Glutamatergic neuron (in vitro differentiated cells): Measurements from ENCODE around the gene HOXD12. TPM values are rescaled to one million over a fixed set of nuclear protein-coding genes. Genes with fewer than 3 reads are reported as not detected.

Experiments
- DNase-seq: peaks from one replicate; pipeline ENCODE4 v3.0.0; 2022
- H3K27ac Mint-ChIP-seq: one replicate; pipeline ENCODE4 v1.8.0; 2020; ENCODE audit warnings: mild to moderate bottlenecking, mixed read lengths, inconsistent platforms; ENCODE audit not compliant: unreplicated experiment
- H3K27me3 Mint-ChIP-seq: one replicate; pipeline ENCODE4 v1.8.0; 2020; ENCODE audit warnings: mild to moderate bottlenecking, moderate library complexity, mixed read lengths, inconsistent platforms; ENCODE audit not compliant: unreplicated experiment
- H3K36me3 Mint-ChIP-seq: one replicate; pipeline ENCODE4 v1.8.0; 2020; ENCODE audit warnings: mild to moderate bottlenecking, mixed read lengths, inconsistent platforms; ENCODE audit not compliant: unreplicated experiment
- H3K4me1 Mint-ChIP-seq: one replicate; pipeline ENCODE4 v1.8.0; 2020; ENCODE audit warnings: mild to moderate bottlenecking, low read depth, mixed read lengths, inconsistent platforms; ENCODE audit not compliant: unreplicated experiment
- H3K4me3 Mint-ChIP-seq: one replicate; pipeline ENCODE4 v1.8.0; 2020; ENCODE audit warnings: mild to moderate bottlenecking, mixed read lengths, inconsistent platforms; ENCODE audit not compliant: unreplicated experiment
- H3K9me3 Mint-ChIP-seq: one replicate; pipeline ENCODE4 v1.8.0; 2020; ENCODE audit warnings: mild to moderate bottlenecking, moderate library complexity, mixed read lengths, inconsistent platforms; ENCODE audit not compliant: unreplicated experiment
- CTCF ChIP-seq: fragments of 200-600 bp; sonication (generic); IDR thresholded peaks from one replicate; pipeline ENCODE4 v1.5.0; 2021; ENCODE audit not compliant: partially characterized antibody, unreplicated experiment
- total RNA-seq: library from RNA; stranded (reverse); fragmentation: NEBNext Ultra II Directional; extraction: Animal tissue kit (Norgen Biotek cat#: 25700); gene quantifications from one replicate; pipeline ENCODE4 v1.2.1, GENCODE V29; 2021; ENCODE audit not compliant: unreplicated experiment

HOXD12 gene
- total RNA-seq, 1 donor from 2014 or later: not detected

- H3K27ac Mint-ChIP-seq: no peak overlapping the region
- H3K4me1 Mint-ChIP-seq: peaks cover 10% of the 10 kb centered on the region
- peak; percentile 96 for TF ChIP-seq CTCF
- H3K4me3 Mint-ChIP-seq: no peak overlapping the region
- no peaks in the 10 kb centered on the region for H3K36me3 Mint-ChIP-seq
- peaks cover 25% of the 10 kb centered on the region for H3K9me3 Mint-ChIP-seq
- peak; percentile 77 for DNase-seq
- peaks cover 52% of the 10 kb centered on the region for H3K27me3 Mint-ChIP-seq
Observed at GRCh38 chr2:176126929-176127773, 27.6 kb downstream of the HOXD12 start.

GRCh38 chr2:176127774-176128072 lies 28.1 kb downstream of the HOXD12 start:
- Mint-ChIP-seq H3K27ac (no peak overlapping the region), H3K4me1 (peaks cover 10% of the 10 kb centered on the region), H3K27me3 (peaks cover 55% of the 10 kb centered on the region), H3K4me3 (no peak overlapping the region), H3K36me3 (no peaks in the 10 kb centered on the region), H3K9me3 (peaks cover 27% of the 10 kb centered on the region)
- no peak for TF ChIP-seq CTCF
- no peak for DNase-seq

- Mint-ChIP-seq H3K27ac (peak overlapping the region; percentile 44), H3K4me3 (peak overlapping the region; percentile 81), H3K4me1 (peaks cover 10% of the 10 kb centered on the region), H3K36me3 (no peaks in the 10 kb centered on the region), H3K9me3 (peaks cover 29% of the 10 kb centered on the region), H3K27me3 (peaks cover 58% of the 10 kb centered on the region)
- TF ChIP-seq CTCF: no peak
- DNase-seq: no peak
Observed at GRCh38 chr2:176128172-176128981, 28.8 kb downstream of the HOXD12 start.

GRCh38 chr2:176128982-176129796 lies 29.6 kb downstream of the HOXD12 start, which contains the start of gene HOXD8:
TSS of gene HOXD8 (plus strand) at chr2:176129705. CDS start at chr2:176130367, 662 bp downstream.
- peak; percentile 75 for DNase-seq
- TF ChIP-seq CTCF: no peak
- H3K4me3 Mint-ChIP-seq: peak within 1 kb of the TSS; percentile 81
- peaks cover 58% of the 10 kb centered on the region for H3K27me3 Mint-ChIP-seq
- no peaks in the 10 kb centered on the region for H3K36me3 Mint-ChIP-seq
- peaks cover 7% of the 10 kb centered on the region for H3K4me1 Mint-ChIP-seq
- peak within 1 kb of the TSS; percentile 44 for H3K27ac Mint-ChIP-seq
- H3K9me3 Mint-ChIP-seq: peaks cover 29% of the 10 kb centered on the region
